ENCODE data around the gene KLHDC2.

DNA sequence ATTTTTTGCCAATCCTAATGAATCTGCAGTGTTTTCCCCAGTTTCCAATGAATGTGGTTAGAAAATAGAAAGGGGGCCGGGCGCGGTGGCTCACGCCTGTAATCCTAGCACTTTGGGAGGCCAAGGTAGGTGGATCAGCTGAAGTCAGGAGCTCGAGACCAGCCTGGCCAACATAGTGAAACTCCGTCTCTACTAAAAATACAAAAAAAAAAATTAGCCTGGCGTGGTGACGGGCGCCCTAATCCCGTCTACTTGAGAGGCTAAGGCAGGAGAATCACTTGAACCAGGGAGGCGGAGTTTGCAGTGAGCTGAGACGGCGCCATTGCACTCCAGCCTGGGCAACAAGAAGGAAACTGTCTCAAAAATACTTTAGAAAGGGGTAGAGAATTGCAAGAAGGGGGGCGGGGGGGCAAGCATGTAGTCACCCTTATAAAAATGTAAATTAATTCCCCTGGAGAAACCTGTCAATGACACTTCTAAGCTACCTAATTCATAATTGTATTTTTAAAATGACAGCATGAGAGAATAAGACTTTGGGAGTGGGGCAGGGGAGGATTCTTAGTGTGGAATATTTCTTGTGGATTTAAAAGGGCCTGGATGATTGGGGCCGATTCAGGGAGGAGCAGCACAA is 1.7 kb downstream of the KLHDC2 start:
- no peak for TF ChIP-seq CTCF (IDR thresholded peaks at IDR 0.05)
- TF ChIP-seq, protein P1, sequence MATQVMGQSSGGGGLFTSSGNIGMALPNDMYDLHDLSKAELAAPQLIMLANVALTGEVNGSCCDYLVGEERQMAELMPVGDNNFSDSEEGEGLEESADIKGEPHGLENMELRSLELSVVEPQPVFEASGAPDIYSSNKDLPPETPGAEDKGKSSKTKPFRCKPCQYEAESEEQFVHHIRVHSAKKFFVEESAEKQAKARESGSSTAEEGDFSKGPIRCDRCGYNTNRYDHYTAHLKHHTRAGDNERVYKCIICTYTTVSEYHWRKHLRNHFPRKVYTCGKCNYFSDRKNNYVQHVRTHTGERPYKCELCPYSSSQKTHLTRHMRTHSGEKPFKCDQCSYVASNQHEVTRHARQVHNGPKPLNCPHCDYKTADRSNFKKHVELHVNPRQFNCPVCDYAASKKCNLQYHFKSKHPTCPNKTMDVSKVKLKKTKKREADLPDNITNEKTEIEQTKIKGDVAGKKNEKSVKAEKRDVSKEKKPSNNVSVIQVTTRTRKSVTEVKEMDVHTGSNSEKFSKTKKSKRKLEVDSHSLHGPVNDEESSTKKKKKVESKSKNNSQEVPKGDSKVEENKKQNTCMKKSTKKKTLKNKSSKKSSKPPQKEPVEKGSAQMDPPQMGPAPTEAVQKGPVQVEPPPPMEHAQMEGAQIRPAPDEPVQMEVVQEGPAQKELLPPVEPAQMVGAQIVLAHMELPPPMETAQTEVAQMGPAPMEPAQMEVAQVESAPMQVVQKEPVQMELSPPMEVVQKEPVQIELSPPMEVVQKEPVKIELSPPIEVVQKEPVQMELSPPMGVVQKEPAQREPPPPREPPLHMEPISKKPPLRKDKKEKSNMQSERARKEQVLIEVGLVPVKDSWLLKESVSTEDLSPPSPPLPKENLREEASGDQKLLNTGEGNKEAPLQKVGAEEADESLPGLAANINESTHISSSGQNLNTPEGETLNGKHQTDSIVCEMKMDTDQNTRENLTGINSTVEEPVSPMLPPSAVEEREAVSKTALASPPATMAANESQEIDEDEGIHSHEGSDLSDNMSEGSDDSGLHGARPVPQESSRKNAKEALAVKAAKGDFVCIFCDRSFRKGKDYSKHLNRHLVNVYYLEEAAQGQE (IDR thresholded peaks at IDR 0.05; ENCODE audit: insufficient read depth in 1 of 2, low read depth in 2 of 2, low read length in 1 of 2), result no peak
- no peak for TF ChIP-seq SIN3A (IDR thresholded peaks at IDR 0.05; ENCODE audit: borderline replicate concordance, insufficient read depth, low read depth, low read length)

Measured in Panc1 (cell line).